PFSK-1 (cell line): Measurements from ENCODE around the gene SMYD1.
A peak's percentile ranks its signal among the peaks of the same experiment; 100 is the strongest.

ENCODE experiments used
- FOXP2 ChIP-seq: optimal IDR thresholded peaks from 2 replicates; pipeline ENCODE3; 2011; ENCODE audit warnings: borderline replicate concordance, control low read depth, inconsistent platforms; ENCODE audit not compliant: insufficient read depth; ENCODE audit errors: extremely low read length, extremely low read depth
- POLR2AphosphoS5 ChIP-seq: IDR thresholded peaks from 2 replicates; pipeline ENCODE4 v1.6.1; 2012; ENCODE audit warnings: low read depth, mild to moderate bottlenecking, control low read depth, low read length, moderate library complexity
- SIN3A ChIP-seq: IDR thresholded peaks from 2 replicates; pipeline ENCODE4 v1.6.1; 2012; ENCODE audit warnings: mild to moderate bottlenecking, low read length, moderate library complexity, borderline replicate concordance; ENCODE audit not compliant: insufficient read depth
- TAF1 ChIP-seq: IDR thresholded peaks from 2 replicates; pipeline ENCODE4 v1.6.1; 2012; ENCODE audit warnings: low read length, control low read depth, borderline replicate concordance; ENCODE audit not compliant: insufficient read depth
- TF ChIP-seq, protein P1 (sequence below), 2 experiments: IDR thresholded peaks; 2 replicates each; pipeline versions ENCODE4 v1.6.1 to v1.8.0; 2011 to 2012; ENCODE audit warnings: low read depth in 2 of 2, low read length in 2 of 2, control low read depth in 1 of 2, inconsistent platforms in 1 of 2, mild to moderate bottlenecking in 1 of 2, moderate library complexity in 1 of 2; ENCODE audit not compliant: insufficient read depth in 1 of 2

SMYD1 gene

DNA sequence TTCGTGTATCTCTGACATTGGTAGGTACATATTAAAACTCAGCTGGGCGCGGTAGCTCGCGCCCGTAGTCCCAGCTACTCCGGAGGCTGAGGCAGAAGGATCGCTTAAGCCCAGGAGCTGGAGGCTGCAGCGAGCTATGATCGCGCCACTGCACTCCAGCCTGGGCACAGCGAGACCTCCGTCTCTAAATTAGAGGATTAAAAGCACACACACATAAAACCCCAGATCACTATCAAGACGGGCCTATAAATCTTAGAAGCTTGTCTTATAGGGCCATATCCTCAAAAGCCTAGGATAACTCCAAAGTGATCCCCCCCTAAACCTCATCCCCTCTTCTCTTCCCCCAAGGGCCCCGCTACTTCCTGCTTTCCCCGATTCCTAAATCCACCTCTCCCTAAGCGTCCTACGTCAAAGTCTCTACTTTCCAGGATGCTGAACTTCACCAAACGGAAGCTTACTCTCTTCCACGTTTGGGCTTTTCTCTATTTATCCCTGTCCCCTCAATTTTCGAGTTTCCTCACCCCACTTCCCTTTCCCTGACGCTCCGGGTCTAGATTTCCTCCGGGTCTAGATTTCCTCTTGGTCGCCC lies 12.7 kb upstream of the SMYD1 start:
- TF ChIP-seq SIN3A (no peak), POLR2AphosphoS5 (no peak), TAF1 (no peak), FOXP2 (no peak)
- TF ChIP-seq, protein P1, sequence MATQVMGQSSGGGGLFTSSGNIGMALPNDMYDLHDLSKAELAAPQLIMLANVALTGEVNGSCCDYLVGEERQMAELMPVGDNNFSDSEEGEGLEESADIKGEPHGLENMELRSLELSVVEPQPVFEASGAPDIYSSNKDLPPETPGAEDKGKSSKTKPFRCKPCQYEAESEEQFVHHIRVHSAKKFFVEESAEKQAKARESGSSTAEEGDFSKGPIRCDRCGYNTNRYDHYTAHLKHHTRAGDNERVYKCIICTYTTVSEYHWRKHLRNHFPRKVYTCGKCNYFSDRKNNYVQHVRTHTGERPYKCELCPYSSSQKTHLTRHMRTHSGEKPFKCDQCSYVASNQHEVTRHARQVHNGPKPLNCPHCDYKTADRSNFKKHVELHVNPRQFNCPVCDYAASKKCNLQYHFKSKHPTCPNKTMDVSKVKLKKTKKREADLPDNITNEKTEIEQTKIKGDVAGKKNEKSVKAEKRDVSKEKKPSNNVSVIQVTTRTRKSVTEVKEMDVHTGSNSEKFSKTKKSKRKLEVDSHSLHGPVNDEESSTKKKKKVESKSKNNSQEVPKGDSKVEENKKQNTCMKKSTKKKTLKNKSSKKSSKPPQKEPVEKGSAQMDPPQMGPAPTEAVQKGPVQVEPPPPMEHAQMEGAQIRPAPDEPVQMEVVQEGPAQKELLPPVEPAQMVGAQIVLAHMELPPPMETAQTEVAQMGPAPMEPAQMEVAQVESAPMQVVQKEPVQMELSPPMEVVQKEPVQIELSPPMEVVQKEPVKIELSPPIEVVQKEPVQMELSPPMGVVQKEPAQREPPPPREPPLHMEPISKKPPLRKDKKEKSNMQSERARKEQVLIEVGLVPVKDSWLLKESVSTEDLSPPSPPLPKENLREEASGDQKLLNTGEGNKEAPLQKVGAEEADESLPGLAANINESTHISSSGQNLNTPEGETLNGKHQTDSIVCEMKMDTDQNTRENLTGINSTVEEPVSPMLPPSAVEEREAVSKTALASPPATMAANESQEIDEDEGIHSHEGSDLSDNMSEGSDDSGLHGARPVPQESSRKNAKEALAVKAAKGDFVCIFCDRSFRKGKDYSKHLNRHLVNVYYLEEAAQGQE (IDR thresholded peaks at IDR 0.05; ENCODE audit: insufficient read depth in 1 of 2, low read depth in 2 of 2, low read length in 2 of 2) = no peak

DNA sequence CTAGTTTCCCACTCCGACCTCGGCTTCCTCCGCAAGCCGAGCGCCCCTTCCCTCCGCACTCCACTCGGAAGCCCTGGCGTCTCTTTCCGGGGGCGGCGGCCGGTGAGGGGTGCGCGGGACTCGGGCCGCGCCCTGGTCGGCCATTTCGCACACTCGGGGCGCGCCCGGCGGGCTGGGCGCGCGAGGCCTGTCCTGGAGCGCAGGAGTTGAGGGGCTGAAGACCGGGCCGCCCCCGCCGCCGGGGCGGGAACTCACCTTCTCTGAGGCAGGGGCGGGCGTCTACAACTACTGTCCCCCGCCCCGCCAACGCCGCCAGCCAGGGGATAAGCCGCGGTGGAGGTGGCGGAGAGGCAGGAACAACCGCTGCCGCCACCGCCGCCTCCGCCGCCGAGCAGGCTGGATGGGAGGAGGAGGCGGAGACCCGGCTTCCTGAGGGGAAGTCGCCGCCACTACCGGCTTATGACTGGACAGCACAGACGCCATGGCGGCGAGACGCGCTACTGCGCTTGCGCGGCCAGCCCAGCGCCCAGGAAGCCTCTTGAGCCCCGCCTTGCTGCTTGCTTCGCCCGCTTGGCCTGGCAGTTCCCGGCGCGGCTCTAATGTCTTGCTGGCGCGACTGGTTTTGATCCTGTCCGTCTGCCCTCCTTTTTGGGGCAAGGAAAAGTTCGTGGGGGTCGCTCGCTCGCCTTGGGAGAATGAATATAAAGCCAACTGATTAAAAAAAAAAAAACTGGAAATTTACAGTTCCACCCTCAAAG lies 12.1 kb upstream of the SMYD1 start, which contains the start of gene KRCC1:
KRCC1 (minus strand) TSS at position 413 of the 758 bp plus-strand sequence. CDS start 27,220 bp downstream, outside the sequence.
- no peak for TF ChIP-seq SIN3A
- TF ChIP-seq FOXP2 = peak; percentile 62
- TF ChIP-seq, protein P1 (IDR thresholded peaks at IDR 0.05; ENCODE audit: insufficient read depth in 1 of 2, low read depth in 2 of 2, low read length in 2 of 2) = no peak
- TF ChIP-seq TAF1 = peak; percentile 76; the same call in 1 of the 2 replicates
- TF ChIP-seq POLR2AphosphoS5 = peak; percentile 91

DNA sequence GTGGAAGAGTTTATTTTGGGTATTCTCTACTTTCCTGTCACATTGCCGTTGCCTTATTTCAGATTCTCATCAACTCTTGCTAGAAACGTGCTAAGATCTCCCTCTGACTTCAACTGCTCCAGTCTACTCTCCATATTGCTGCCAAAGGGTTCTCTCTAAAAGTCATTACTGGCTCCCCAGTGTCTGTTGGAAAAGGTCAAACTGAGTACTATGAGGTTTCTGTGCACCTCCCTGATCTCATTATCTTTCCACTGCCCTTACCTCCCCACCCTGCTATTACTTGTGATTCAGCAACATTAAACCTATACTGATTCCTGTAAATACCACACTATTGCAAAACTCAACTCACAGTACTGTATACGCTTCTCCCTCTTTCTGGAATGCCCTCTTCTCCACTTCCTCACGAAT lies 10.2 kb upstream of the SMYD1 start:
- TF ChIP-seq, protein P1 (IDR thresholded peaks at IDR 0.05; ENCODE audit: insufficient read depth in 1 of 2, low read depth in 2 of 2, low read length in 2 of 2) = no peak
- TF ChIP-seq TAF1 = no peak
- no peak for TF ChIP-seq POLR2AphosphoS5
- no peak for TF ChIP-seq FOXP2
- no peak for TF ChIP-seq SIN3A

DNA sequence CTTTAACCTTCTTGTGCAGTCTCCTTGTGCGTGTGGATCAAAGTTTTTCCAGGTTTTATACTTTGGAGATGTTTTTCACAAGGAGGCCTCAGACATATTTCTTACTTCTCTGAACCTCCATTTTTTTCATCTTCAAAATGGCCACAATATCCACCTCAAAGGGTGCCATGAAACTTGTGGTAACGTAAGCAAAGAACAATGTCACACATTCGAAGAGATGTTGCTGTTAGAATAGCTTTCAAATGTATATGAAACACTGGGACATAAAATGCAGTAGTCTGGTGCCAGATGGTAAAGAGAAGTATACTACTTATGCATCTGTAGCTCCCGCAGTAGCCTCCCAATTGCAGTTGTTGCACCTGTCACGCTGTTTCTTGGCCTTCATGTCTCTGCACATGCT lies 9.4 kb upstream of the SMYD1 start:
- TF ChIP-seq TAF1 (no peak), POLR2AphosphoS5 (no peak), SIN3A (no peak), FOXP2 (no peak)
- TF ChIP-seq, protein P1 (IDR thresholded peaks at IDR 0.05; ENCODE audit: insufficient read depth in 1 of 2, low read depth in 2 of 2, low read length in 2 of 2) = no peak
